Skeletal muscle satellite cell (primary cell): ENCODE data around the gene PTF1A.

Source experiments
- H3K27me3 ChIP-seq: 2 replicates; pipeline ENCODE4 v1.7.0; 2013; ENCODE audit warnings: low read length; ENCODE audit not compliant: control insufficient read depth, insufficient read depth
- H3K36me3 ChIP-seq: 2 replicates; pipeline ENCODE4 v1.7.0; 2013; ENCODE audit warnings: mild to moderate bottlenecking, control low read depth, low read length; ENCODE audit not compliant: insufficient read depth
- H3K4me1 ChIP-seq: 2 replicates; pipeline ENCODE4 v1.7.0; 2013; ENCODE audit warnings: low read length; ENCODE audit not compliant: control insufficient read depth, insufficient read depth
- H3K4me2 ChIP-seq: 2 replicates; pipeline ENCODE4 v1.7.0; 2013; ENCODE audit warnings: mild to moderate bottlenecking, low read length
- H3K4me3 ChIP-seq: 2 replicates; pipeline ENCODE4 v1.7.0; 2013; ENCODE audit warnings: low read length
- H3K9ac ChIP-seq: 2 replicates; pipeline ENCODE4 v1.7.0; 2013; ENCODE audit warnings: mild to moderate bottlenecking, low read depth, low read length, moderate library complexity
- H3K9me3 ChIP-seq: replicated peaks from 2 replicates; pipeline ENCODE4 v1.7.0; 2013; ENCODE audit warnings: mild to moderate bottlenecking, control low read depth, low read length

PTF1A gene

GRCh38 chr10:23190872-23191763, 994 bp upstream of the PTF1A start:
- H3K4me3 ChIP-seq = no peak overlapping the region
- no peak overlapping the region for H3K4me2 ChIP-seq
- H3K36me3 ChIP-seq = no peaks in the 10 kb centered on the region
- H3K27me3 ChIP-seq = peaks cover 71% of the 10 kb centered on the region
- H3K9me3 ChIP-seq = no peaks in the 10 kb centered on the region
- no peak overlapping the region for H3K9ac ChIP-seq
- no peaks in the 10 kb centered on the region for H3K4me1 ChIP-seq

- Histone ChIP-seq H3K4me3 (no peak overlapping the region), H3K9ac (no peak overlapping the region), H3K36me3 (no peaks in the 10 kb centered on the region), H3K4me2 (no peak overlapping the region), H3K9me3 (no peaks in the 10 kb centered on the region), H3K27me3 (peaks cover 83% of the 10 kb centered on the region), H3K4me1 (no peaks in the 10 kb centered on the region)
These were observed 761 bp downstream of the PTF1A start for GRCh38 chr10:23192712-23193434.

- Histone ChIP-seq H3K27me3 (peaks cover 90% of the 10 kb centered on the region), H3K4me3 (no peak overlapping the region)
These were observed 1.4 kb downstream of the PTF1A start for GRCh38 chr10:23193435-23194074.

GRCh38 chr10:23194471-23194965, 2.4 kb downstream of the PTF1A start:
- Histone ChIP-seq H3K4me3 (no peak overlapping the region), H3K9ac (no peak overlapping the region), H3K4me1 (no peaks in the 10 kb centered on the region), H3K4me2 (no peak overlapping the region), H3K36me3 (no peaks in the 10 kb centered on the region), H3K9me3 (no peaks in the 10 kb centered on the region), H3K27me3 (peaks cover 90% of the 10 kb centered on the region)

More at GRCh38 chr10:23193435-23194074, 1.4 kb downstream of the PTF1A start:
- no peak overlapping the region for H3K4me2 ChIP-seq
- H3K36me3 ChIP-seq = no peaks in the 10 kb centered on the region
- no peak overlapping the region for H3K9ac ChIP-seq
- H3K4me1 ChIP-seq = no peaks in the 10 kb centered on the region
- no peaks in the 10 kb centered on the region for H3K9me3 ChIP-seq

- Histone ChIP-seq H3K27me3 (peaks cover 93% of the 10 kb centered on the region), H3K4me1 (no peaks in the 10 kb centered on the region), H3K4me3 (no peak overlapping the region), H3K9me3 (no peaks in the 10 kb centered on the region), H3K4me2 (no peak overlapping the region), H3K9ac (no peak overlapping the region), H3K36me3 (no peaks in the 10 kb centered on the region)
These were observed 3.1 kb downstream of the PTF1A start for GRCh38 chr10:23194966-23195845.

GRCh38 chr10:23195846-23196600, 3.9 kb downstream of the PTF1A start:
- H3K4me3 ChIP-seq = no peak overlapping the region
- no peaks in the 10 kb centered on the region for H3K9me3 ChIP-seq
- no peak overlapping the region for H3K4me2 ChIP-seq
- no peaks in the 10 kb centered on the region for H3K36me3 ChIP-seq
- H3K9ac ChIP-seq = no peak overlapping the region
- no peaks in the 10 kb centered on the region for H3K4me1 ChIP-seq
- peaks cover 93% of the 10 kb centered on the region for H3K27me3 ChIP-seq

- Histone ChIP-seq H3K27me3 (peaks cover 91% of the 10 kb centered on the region), H3K36me3 (no peaks in the 10 kb centered on the region), H3K9ac (no peak overlapping the region), H3K9me3 (no peaks in the 10 kb centered on the region), H3K4me3 (no peak overlapping the region), H3K4me1 (no peaks in the 10 kb centered on the region), H3K4me2 (no peak overlapping the region)
These were observed 4.8 kb downstream of the PTF1A start for GRCh38 chr10:23196915-23197314.

GRCh38 chr10:23197416-23197861, 5.3 kb downstream of the PTF1A start:
- Histone ChIP-seq H3K27me3 (peaks cover 93% of the 10 kb centered on the region), H3K4me1 (no peaks in the 10 kb centered on the region), H3K9ac (no peak overlapping the region), H3K36me3 (no peaks in the 10 kb centered on the region), H3K4me2 (no peak overlapping the region), H3K4me3 (no peak overlapping the region), H3K9me3 (no peaks in the 10 kb centered on the region)

- H3K27me3 ChIP-seq = peaks cover 97% of the 10 kb centered on the region
- H3K4me3 ChIP-seq = no peak overlapping the region
- H3K9ac ChIP-seq = no peak overlapping the region
These were observed 6.5 kb downstream of the PTF1A start for GRCh38 chr10:23198610-23198939.

GRCh38 chr10:23198940-23199767, 7.0 kb downstream of the PTF1A start:
- no peak overlapping the region for H3K9ac ChIP-seq
- H3K36me3 ChIP-seq = no peaks in the 10 kb centered on the region
- H3K4me1 ChIP-seq = no peaks in the 10 kb centered on the region
- no peak overlapping the region for H3K4me3 ChIP-seq
- H3K27me3 ChIP-seq = peaks cover 97% of the 10 kb centered on the region
- H3K4me2 ChIP-seq = no peak overlapping the region
- H3K9me3 ChIP-seq = no peaks in the 10 kb centered on the region

More at GRCh38 chr10:23198610-23198939, 6.5 kb downstream of the PTF1A start:
- Histone ChIP-seq H3K36me3 (no peaks in the 10 kb centered on the region), H3K4me1 (no peaks in the 10 kb centered on the region), H3K4me2 (no peak overlapping the region), H3K9me3 (no peaks in the 10 kb centered on the region)
